Medulla oblongata (tissue), 1 donor: ENCODE measurements around the gene UBE2E1.
"Not testable (repeated sequence)": the region's sequence is repeated elsewhere in the genome, so short reads cannot be mapped to it uniquely, and the experiment has no call there.

Source experiments
- DNase-seq: peaks from one replicate; pipeline ENCODE4 v3.0.0-alpha.2; 2015; ENCODE audit errors: extremely low spot score

UBE2E1 gene

GRCh38 chr3:23879485-23879884, 73.7 kb downstream of the UBE2E1 start:
- no peak for DNase-seq

- no peak for DNase-seq
Measured at GRCh38 chr3:23880703-23881339, 75.1 kb downstream of the UBE2E1 start.

- not testable (repeated sequence) for DNase-seq
Measured at GRCh38 chr3:23881993-23882392, 76.2 kb downstream of the UBE2E1 start.

- no peak for DNase-seq
Measured at GRCh38 chr3:23882487-23882918, 76.7 kb downstream of the UBE2E1 start.

GRCh38 chr3:23884481-23884880, 78.7 kb downstream of the UBE2E1 start:
- DNase-seq: no peak

GRCh38 chr3:23885210-23885609, 79.5 kb downstream of the UBE2E1 start:
- no peak for DNase-seq

GRCh38 chr3:23886311-23886710, 80.6 kb downstream of the UBE2E1 start:
- no peak for DNase-seq

- peak; percentile 66 for DNase-seq
Measured at GRCh38 chr3:23888617-23889228, 83.0 kb downstream of the UBE2E1 start.

GRCh38 chr3:23889386-23889785, 83.6 kb downstream of the UBE2E1 start:
- DNase-seq: peak; percentile 29

GRCh38 chr3:23889950-23890349, 84.2 kb downstream of the UBE2E1 start:
- DNase-seq: peak; percentile 44

GRCh38 chr3:23894254-23895061, 88.7 kb downstream of the UBE2E1 start:
- DNase-seq: no peak

- DNase-seq: no peak
Measured at GRCh38 chr3:23895181-23895580, 89.4 kb downstream of the UBE2E1 start.

GRCh38 chr3:23900744-23901143, 95.0 kb downstream of the UBE2E1 start:
- no peak for DNase-seq

- DNase-seq: no peak
Measured at GRCh38 chr3:23904545-23904944, 98.8 kb downstream of the UBE2E1 start.

- no peak for DNase-seq
Measured at GRCh38 chr3:23909341-23909740, 103.6 kb downstream of the UBE2E1 start.

- no peak for DNase-seq
Measured at GRCh38 chr3:23911397-23911796, 105.6 kb downstream of the UBE2E1 start.

- DNase-seq: not testable (repeated sequence)
Measured at GRCh38 chr3:23912335-23912734, 106.6 kb downstream of the UBE2E1 start.

GRCh38 chr3:23913182-23913581, 107.4 kb downstream of the UBE2E1 start:
- DNase-seq: no peak

GRCh38 chr3:23913873-23914743, 108.4 kb downstream of the UBE2E1 start:
- no peak for DNase-seq

- DNase-seq: peak; percentile 31
Measured at GRCh38 chr3:23915537-23916108, 109.9 kb downstream of the UBE2E1 start.

GRCh38 chr3:23916152-23916885, 110.6 kb downstream of the UBE2E1 start:
- peak; percentile 33 for DNase-seq
